WTC11 (cell line): ENCODE results near the gene STK40. TPM values are rescaled to one million over a fixed set of nuclear protein-coding genes. Genes with fewer than 3 reads are reported as not detected.

Experiments
- ATAC-seq: fragments of 200-7000 bp; cut with Tn5 transposase; 2 replicates; pipeline ENCODE4 v1.10.0; 2021; ENCODE audit warnings: mild to moderate bottlenecking, moderate library complexity
- CTCF ChIA-PET: fragments of 300-600 bp; sonication (Branson Sonifier 250); formaldehyde crosslinking; loops from one replicate; lab custom pipeline; 2021; ENCODE audit warnings: antibody characterized with exemption; lab: Charles Lee
- POLR2A ChIA-PET: fragments of 350-600 bp; sonication (Branson Sonifier 250); formaldehyde crosslinking; loops from one replicate; lab custom pipeline; 2021; ENCODE audit warnings: antibody characterized with exemption; lab: Charles Lee
- DNase-seq: peaks from one replicate; pipeline ENCODE4 v3.0.0; 2021; ENCODE audit warnings: low spot score
- H3K27ac Mint-ChIP-seq: 2 replicates; pipeline ENCODE4 v1.8.0; 2021; ENCODE audit warnings: mixed read lengths
- H3K27me3 Mint-ChIP-seq: 2 replicates; pipeline ENCODE4 v1.8.0; 2021; ENCODE audit warnings: low read depth, mild to moderate bottlenecking, moderate library complexity, mixed read lengths
- H3K36me3 Mint-ChIP-seq: 2 replicates; pipeline ENCODE4 v1.8.0; 2021; ENCODE audit warnings: mixed read lengths
- H3K4me1 Mint-ChIP-seq: 2 replicates; pipeline ENCODE4 v1.8.0; 2022; ENCODE audit warnings: mixed read lengths
- H3K4me3 Mint-ChIP-seq: 2 replicates; pipeline ENCODE4 v1.8.0; 2021; ENCODE audit warnings: mild to moderate bottlenecking, moderate library complexity, mixed read lengths
- H3K9me3 Mint-ChIP-seq: 2 replicates; pipeline ENCODE4 v1.8.0; 2021; ENCODE audit warnings: mixed read lengths
- CREB1 ChIP-seq: sonication (generic); formaldehyde crosslinking; IDR thresholded peaks from 2 replicates; pipeline ENCODE4 v1.8.0; 2023; ENCODE audit warnings: mild to moderate bottlenecking, missing genetic modification reagents
- FOXJ3 ChIP-seq: sonication (generic); formaldehyde crosslinking; IDR thresholded peaks from 2 replicates; pipeline ENCODE4 v1.9.0; 2021; ENCODE audit warnings: missing genetic modification reagents, mild to moderate bottlenecking, borderline replicate concordance
- FOXK1 ChIP-seq: sonication (generic); formaldehyde crosslinking; IDR thresholded peaks from 2 replicates; pipeline ENCODE4 v1.8.0; 2022; ENCODE audit warnings: mild to moderate bottlenecking, moderate library complexity, missing genetic modification reagents
- MXD4 ChIP-seq: fragments of 250-450 bp; sonication (Bioruptor Pico); IDR thresholded peaks from 2 replicates; pipeline ENCODE4 v1.8.0; 2021; ENCODE audit warnings: mild to moderate bottlenecking, moderate library complexity, borderline replicate concordance
- OVOL2 ChIP-seq: fragments of 250-450 bp; sonication (Bioruptor Pico); IDR thresholded peaks from 2 replicates; pipeline ENCODE4 v1.9.0; 2021; ENCODE audit warnings: mild to moderate bottlenecking, borderline replicate concordance
- PRRX2 ChIP-seq: fragments of 250-450 bp; sonication (Bioruptor Pico); IDR thresholded peaks from 2 replicates; pipeline ENCODE4 v1.8.0; 2021; ENCODE audit warnings: mild to moderate bottlenecking
- SMAD3 ChIP-seq: sonication (generic); formaldehyde crosslinking; IDR thresholded peaks from 2 replicates; pipeline ENCODE4 v1.8.0; 2022; ENCODE audit warnings: missing genetic modification reagents, mild to moderate bottlenecking, borderline replicate concordance
- TCF7 ChIP-seq: sonication (generic); formaldehyde crosslinking; IDR thresholded peaks from 2 replicates; pipeline ENCODE4 v1.8.0; 2022; ENCODE audit warnings: mild to moderate bottlenecking, low read depth, missing genetic modification reagents, moderate library complexity
- TP53 ChIP-seq: sonication (generic); formaldehyde crosslinking; IDR thresholded peaks from 2 replicates; pipeline ENCODE4 v1.8.1; 2023; ENCODE audit warnings: mild to moderate bottlenecking, missing genetic modification reagents
- ZBTB21 ChIP-seq: sonication (generic); formaldehyde crosslinking; IDR thresholded peaks from 2 replicates; pipeline ENCODE4 v1.8.1; 2023; ENCODE audit warnings: mild to moderate bottlenecking, missing genetic modification reagents, borderline replicate concordance
- ZNF121 ChIP-seq: sonication (generic); formaldehyde crosslinking; IDR thresholded peaks from 2 replicates; pipeline ENCODE4 v1.8.0; 2023; ENCODE audit warnings: missing genetic modification reagents
- ZNF416 ChIP-seq: fragments of 250-450 bp; sonication (Bioruptor Pico); IDR thresholded peaks from 2 replicates; pipeline ENCODE4 v1.9.0; 2021; ENCODE audit warnings: mild to moderate bottlenecking, inconsistent platforms
- ZNF423 ChIP-seq: fragments of 250-450 bp; sonication (Bioruptor Pico); IDR thresholded peaks from 2 replicates; pipeline ENCODE4 v2.1.2; 2022; ENCODE audit warnings: mild to moderate bottlenecking, moderate library complexity
- total RNA-seq: library from RNA; stranded (reverse); gene quantifications from 3 replicates; pipeline ENCODE4 v1.2.3, GENCODE V29; 2021
- TF ChIP-seq, protein P1 (sequence below): fragments of 250-450 bp; sonication (Bioruptor Pico); IDR thresholded peaks from 2 replicates; pipeline ENCODE4 v1.9.0; 2021; ENCODE audit warnings: mild to moderate bottlenecking
- TF ChIP-seq, protein P2 (sequence below): sonication (generic); formaldehyde crosslinking; conservative IDR thresholded peaks from 2 replicates; pipeline ENCODE4 v1.8.1; 2022; ENCODE audit warnings: mild to moderate bottlenecking, missing genetic modification reagents
- TF ChIP-seq, protein P3 (sequence below): sonication (generic); formaldehyde crosslinking; IDR thresholded peaks from 2 replicates; pipeline ENCODE4 v1.8.0; 2022; ENCODE audit warnings: mild to moderate bottlenecking, missing genetic modification reagents
- TF ChIP-seq, protein P4 (sequence below): sonication (generic); formaldehyde crosslinking; IDR thresholded peaks from 2 replicates; pipeline ENCODE4 v1.8.1; 2022; ENCODE audit warnings: mild to moderate bottlenecking, missing genetic modification reagents, moderate library complexity, borderline replicate concordance
- TF ChIP-seq, protein P5 (sequence below): fragments of 250-450 bp; sonication (Bioruptor Pico); IDR thresholded peaks from 2 replicates; pipeline ENCODE4 v2.1.2; 2022; ENCODE audit warnings: mild to moderate bottlenecking, moderate library complexity
- TF ChIP-seq, protein P6 (sequence below): sonication (generic); formaldehyde crosslinking; IDR thresholded peaks from 2 replicates; pipeline ENCODE4 v1.8.1; 2023; ENCODE audit warnings: mild to moderate bottlenecking, moderate library complexity, missing genetic modification reagents
- TF ChIP-seq, protein P7 (sequence below): sonication (generic); formaldehyde crosslinking; IDR thresholded peaks from 2 replicates; pipeline ENCODE4 v1.8.0; 2022; ENCODE audit warnings: mild to moderate bottlenecking, missing genetic modification reagents
- TF ChIP-seq, protein P8 (sequence below): sonication (generic); formaldehyde crosslinking; IDR thresholded peaks from 2 replicates; pipeline ENCODE4 v1.8.0; 2022; ENCODE audit warnings: missing genetic modification reagents
- TF ChIP-seq, protein P9 (sequence below): sonication (generic); formaldehyde crosslinking; IDR thresholded peaks from 2 replicates; pipeline ENCODE4 v1.8.1; 2023; ENCODE audit warnings: mild to moderate bottlenecking, missing genetic modification reagents, moderate library complexity

The STK40 gene
- total RNA-seq, 1 experiment from 2014 or later, result 24.7 TPM

DNA sequence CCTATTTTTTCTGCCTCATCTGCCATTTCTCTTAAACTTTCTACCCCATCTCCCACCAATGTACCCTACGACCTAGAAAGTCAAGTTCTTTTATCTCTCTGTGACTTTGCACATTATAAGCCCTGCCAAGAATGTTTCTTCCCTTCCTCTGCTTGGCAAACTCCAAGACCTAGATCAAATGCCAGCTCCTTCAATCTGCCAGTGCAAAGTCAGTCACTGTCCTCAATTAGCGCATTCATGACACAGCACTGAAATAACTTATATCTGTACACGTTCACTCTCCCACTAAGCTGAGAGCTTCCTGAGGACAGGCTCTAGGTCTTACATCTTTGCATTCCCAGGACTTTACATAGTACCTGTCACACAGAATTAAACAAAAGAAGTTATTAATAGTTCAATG, 33.4 kb upstream of the STK40 start:
- CTCF ChIA-PET, result interaction anchor here (0.6 to 2.1 kb wide), 7 partner anchors 30 to 164 kb away, joined by 3 to 12 read pairs (median 4); no protein-coding TSS in a partner anchor
- H3K4me1 Mint-ChIP-seq, result peaks cover 11% of the 10 kb centered on the region

DNA sequence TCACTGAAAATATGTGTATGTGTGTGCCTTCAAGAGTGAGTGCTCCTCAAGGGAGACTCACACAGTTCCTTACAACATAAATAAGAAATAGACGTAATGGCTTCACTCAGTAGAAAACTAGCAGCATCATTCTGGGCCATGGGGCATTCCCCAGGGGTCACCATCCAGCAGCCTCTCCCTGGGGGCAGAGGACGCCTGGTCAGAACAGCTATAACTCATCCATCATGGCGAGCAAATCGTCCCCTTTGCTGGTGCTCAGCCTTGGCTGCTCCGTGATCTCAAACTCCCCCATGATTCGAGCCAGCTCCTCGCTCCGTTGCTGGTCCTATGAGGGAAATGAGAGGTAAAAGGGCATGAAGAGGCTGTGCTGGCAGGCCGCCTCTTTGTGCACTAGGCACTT, 32.2 kb upstream of the STK40 start:
- CTCF ChIA-PET, result interaction anchor here (1.1 to 1.8 kb wide), 2 partner anchors 49 to 75 kb away, joined by 3 to 8 read pairs; no protein-coding TSS in a partner anchor
- DNase-seq, result no peak
- no peak for ATAC-seq
- peak overlapping the region; percentile 71; the same call in 1 of the 2 replicates for H3K27ac Mint-ChIP-seq
- H3K4me3 Mint-ChIP-seq, result no peak overlapping the region
- POLR2A ChIA-PET, result no interaction called here
- no peaks in the 10 kb centered on the region for H3K36me3 Mint-ChIP-seq
- peaks cover 11% of the 10 kb centered on the region for H3K4me1 Mint-ChIP-seq
- no peaks in the 10 kb centered on the region for H3K27me3 Mint-ChIP-seq
- no peaks in the 10 kb centered on the region for H3K9me3 Mint-ChIP-seq
- TF ChIP-seq ZBTB21 (no peak), FOXJ3 (CRISPR knock-in tag) (no peak), PRRX2 (CRISPR knock-in tag) (no peak), CREB1 (CRISPR knock-in tag) (no peak), TCF7 (no peak), OVOL2 (no peak), ZNF416 (CRISPR knock-in tag) (no peak)
- TF ChIP-seq, protein P1, sequence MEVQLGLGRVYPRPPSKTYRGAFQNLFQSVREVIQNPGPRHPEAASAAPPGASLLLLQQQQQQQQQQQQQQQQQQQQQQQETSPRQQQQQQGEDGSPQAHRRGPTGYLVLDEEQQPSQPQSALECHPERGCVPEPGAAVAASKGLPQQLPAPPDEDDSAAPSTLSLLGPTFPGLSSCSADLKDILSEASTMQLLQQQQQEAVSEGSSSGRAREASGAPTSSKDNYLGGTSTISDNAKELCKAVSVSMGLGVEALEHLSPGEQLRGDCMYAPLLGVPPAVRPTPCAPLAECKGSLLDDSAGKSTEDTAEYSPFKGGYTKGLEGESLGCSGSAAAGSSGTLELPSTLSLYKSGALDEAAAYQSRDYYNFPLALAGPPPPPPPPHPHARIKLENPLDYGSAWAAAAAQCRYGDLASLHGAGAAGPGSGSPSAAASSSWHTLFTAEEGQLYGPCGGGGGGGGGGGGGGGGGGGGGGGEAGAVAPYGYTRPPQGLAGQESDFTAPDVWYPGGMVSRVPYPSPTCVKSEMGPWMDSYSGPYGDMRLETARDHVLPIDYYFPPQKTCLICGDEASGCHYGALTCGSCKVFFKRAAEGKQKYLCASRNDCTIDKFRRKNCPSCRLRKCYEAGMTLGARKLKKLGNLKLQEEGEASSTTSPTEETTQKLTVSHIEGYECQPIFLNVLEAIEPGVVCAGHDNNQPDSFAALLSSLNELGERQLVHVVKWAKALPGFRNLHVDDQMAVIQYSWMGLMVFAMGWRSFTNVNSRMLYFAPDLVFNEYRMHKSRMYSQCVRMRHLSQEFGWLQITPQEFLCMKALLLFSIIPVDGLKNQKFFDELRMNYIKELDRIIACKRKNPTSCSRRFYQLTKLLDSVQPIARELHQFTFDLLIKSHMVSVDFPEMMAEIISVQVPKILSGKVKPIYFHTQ, result no peak
- TF ChIP-seq, protein P2, sequence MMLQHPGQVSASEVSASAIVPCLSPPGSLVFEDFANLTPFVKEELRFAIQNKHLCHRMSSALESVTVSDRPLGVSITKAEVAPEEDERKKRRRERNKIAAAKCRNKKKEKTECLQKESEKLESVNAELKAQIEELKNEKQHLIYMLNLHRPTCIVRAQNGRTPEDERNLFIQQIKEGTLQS, result no peak
- TF ChIP-seq, protein P3, sequence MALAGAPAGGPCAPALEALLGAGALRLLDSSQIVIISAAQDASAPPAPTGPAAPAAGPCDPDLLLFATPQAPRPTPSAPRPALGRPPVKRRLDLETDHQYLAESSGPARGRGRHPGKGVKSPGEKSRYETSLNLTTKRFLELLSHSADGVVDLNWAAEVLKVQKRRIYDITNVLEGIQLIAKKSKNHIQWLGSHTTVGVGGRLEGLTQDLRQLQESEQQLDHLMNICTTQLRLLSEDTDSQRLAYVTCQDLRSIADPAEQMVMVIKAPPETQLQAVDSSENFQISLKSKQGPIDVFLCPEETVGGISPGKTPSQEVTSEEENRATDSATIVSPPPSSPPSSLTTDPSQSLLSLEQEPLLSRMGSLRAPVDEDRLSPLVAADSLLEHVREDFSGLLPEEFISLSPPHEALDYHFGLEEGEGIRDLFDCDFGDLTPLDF (CRISPR knock-in tag), result no peak
- TF ChIP-seq, protein P4, sequence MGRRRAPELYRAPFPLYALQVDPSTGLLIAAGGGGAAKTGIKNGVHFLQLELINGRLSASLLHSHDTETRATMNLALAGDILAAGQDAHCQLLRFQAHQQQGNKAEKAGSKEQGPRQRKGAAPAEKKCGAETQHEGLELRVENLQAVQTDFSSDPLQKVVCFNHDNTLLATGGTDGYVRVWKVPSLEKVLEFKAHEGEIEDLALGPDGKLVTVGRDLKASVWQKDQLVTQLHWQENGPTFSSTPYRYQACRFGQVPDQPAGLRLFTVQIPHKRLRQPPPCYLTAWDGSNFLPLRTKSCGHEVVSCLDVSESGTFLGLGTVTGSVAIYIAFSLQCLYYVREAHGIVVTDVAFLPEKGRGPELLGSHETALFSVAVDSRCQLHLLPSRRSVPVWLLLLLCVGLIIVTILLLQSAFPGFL (CRISPR knock-in tag), result no peak

More for the DNA sequence above, 33.4 kb upstream of the STK40 start:
- no peak for DNase-seq
- no peak for ATAC-seq
- Mint-ChIP-seq H3K9me3 (no peaks in the 10 kb centered on the region), H3K27ac (no peak overlapping the region), H3K27me3 (no peaks in the 10 kb centered on the region), H3K36me3 (no peaks in the 10 kb centered on the region), H3K4me3 (no peak overlapping the region)
- POLR2A ChIA-PET, result no interaction called here
- TF ChIP-seq ZNF121 (no peak), MXD4 (CRISPR knock-in tag) (no peak), FOXK1 (CRISPR knock-in tag) (no peak), ZNF423 (CRISPR knock-in tag) (no peak), PRRX2 (CRISPR knock-in tag) (no peak), SMAD3 (CRISPR knock-in tag) (no peak), TP53 (CRISPR knock-in tag) (no peak)
- TF ChIP-seq, protein P5, sequence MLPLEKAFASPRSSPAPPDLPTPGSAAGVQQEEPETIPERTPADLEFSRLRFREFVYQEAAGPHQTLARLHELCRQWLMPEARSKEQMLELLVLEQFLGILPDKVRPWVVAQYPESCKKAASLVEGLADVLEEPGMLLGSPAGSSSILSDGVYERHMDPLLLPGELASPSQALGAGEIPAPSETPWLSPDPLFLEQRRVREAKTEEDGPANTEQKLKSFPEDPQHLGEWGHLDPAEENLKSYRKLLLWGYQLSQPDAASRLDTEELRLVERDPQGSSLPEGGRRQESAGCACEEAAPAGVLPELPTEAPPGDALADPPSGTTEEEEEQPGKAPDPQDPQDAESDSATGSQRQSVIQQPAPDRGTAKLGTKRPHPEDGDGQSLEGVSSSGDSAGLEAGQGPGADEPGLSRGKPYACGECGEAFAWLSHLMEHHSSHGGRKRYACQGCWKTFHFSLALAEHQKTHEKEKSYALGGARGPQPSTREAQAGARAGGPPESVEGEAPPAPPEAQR (CRISPR knock-in tag), result no peak
- TF ChIP-seq, protein P6, sequence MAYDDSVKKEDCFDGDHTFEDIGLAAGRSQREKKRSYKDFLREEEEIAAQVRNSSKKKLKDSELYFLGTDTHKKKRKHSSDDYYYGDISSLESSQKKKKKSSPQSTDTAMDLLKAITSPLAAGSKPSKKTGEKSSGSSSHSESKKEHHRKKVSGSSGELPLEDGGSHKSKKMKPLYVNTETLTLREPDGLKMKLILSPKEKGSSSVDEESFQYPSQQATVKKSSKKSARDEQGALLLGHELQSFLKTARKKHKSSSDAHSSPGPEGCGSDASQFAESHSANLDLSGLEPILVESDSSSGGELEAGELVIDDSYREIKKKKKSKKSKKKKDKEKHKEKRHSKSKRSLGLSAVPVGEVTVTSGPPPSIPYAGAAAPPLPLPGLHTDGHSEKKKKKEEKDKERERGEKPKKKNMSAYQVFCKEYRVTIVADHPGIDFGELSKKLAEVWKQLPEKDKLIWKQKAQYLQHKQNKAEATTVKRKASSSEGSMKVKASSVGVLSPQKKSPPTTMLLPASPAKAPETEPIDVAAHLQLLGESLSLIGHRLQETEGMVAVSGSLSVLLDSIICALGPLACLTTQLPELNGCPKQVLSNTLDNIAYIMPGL (CRISPR knock-in tag), result no peak
- TF ChIP-seq, protein P7, sequence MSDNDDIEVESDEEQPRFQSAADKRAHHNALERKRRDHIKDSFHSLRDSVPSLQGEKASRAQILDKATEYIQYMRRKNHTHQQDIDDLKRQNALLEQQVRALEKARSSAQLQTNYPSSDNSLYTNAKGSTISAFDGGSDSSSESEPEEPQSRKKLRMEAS (CRISPR knock-in tag), result no peak
- TF ChIP-seq, protein P8, sequence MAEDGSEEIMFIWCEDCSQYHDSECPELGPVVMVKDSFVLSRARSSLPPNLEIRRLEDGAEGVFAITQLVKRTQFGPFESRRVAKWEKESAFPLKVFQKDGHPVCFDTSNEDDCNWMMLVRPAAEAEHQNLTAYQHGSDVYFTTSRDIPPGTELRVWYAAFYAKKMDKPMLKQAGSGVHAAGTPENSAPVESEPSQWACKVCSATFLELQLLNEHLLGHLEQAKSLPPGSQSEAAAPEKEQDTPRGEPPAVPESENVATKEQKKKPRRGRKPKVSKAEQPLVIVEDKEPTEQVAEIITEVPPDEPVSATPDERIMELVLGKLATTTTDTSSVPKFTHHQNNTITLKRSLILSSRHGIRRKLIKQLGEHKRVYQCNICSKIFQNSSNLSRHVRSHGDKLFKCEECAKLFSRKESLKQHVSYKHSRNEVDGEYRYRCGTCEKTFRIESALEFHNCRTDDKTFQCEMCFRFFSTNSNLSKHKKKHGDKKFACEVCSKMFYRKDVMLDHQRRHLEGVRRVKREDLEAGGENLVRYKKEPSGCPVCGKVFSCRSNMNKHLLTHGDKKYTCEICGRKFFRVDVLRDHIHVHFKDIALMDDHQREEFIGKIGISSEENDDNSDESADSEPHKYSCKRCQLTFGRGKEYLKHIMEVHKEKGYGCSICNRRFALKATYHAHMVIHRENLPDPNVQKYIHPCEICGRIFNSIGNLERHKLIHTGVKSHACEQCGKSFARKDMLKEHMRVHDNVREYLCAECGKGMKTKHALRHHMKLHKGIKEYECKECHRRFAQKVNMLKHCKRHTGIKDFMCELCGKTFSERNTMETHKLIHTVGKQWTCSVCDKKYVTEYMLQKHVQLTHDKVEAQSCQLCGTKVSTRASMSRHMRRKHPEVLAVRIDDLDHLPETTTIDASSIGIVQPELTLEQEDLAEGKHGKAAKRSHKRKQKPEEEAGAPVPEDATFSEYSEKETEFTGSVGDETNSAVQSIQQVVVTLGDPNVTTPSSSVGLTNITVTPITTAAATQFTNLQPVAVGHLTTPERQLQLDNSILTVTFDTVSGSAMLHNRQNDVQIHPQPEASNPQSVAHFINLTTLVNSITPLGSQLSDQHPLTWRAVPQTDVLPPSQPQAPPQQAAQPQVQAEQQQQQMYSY (CRISPR knock-in tag), result no peak
- TF ChIP-seq, protein P9, sequence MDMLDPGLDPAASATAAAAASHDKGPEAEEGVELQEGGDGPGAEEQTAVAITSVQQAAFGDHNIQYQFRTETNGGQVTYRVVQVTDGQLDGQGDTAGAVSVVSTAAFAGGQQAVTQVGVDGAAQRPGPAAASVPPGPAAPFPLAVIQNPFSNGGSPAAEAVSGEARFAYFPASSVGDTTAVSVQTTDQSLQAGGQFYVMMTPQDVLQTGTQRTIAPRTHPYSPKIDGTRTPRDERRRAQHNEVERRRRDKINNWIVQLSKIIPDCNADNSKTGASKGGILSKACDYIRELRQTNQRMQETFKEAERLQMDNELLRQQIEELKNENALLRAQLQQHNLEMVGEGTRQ, result no peak
